Activated CD8-positive, alpha-beta memory T cell treated with anti-CD3 and anti-CD28 coated beads, Interleukin-2, amount 10 ng/mL, durations not matched to agents 7 days and 5 days (primary cell): ENCODE results near the gene PTF1A. TPM values are rescaled to one million over a fixed set of nuclear protein-coding genes. Genes with fewer than 3 reads are reported as not detected.

ENCODE experiments used
- ATAC-seq: fragments of 150-1000 bp; cut with Tn5 transposase; one replicate; pipeline ENCODE4 v1.10.0; 2021; ENCODE audit warnings: moderate library complexity
- CTCF ChIA-PET: fragments of 350-600 bp; sonication (Branson Sonifier 250); formaldehyde crosslinking; loops from one replicate; lab custom pipeline; 2021; ENCODE audit warnings: antibody characterized with exemption; lab: Charles Lee
- DNase-seq: peaks from one replicate; pipeline ENCODE4 v3.0.0-alpha.2; 2020
- H3K27ac Mint-ChIP-seq: one replicate; pipeline ENCODE4 v1.8.0; 2021; ENCODE audit warnings: mild to moderate bottlenecking, mixed read lengths
- H3K27me3 Mint-ChIP-seq: one replicate; pipeline ENCODE4 v1.8.0; 2021; ENCODE audit warnings: mixed read lengths
- H3K36me3 Mint-ChIP-seq: one replicate; pipeline ENCODE4 v1.8.0; 2021; ENCODE audit warnings: mild to moderate bottlenecking, mixed read lengths
- H3K4me1 Mint-ChIP-seq: one replicate; pipeline ENCODE4 v1.8.0; 2021; ENCODE audit warnings: mixed read lengths
- H3K4me3 Mint-ChIP-seq: one replicate; pipeline ENCODE4 v1.8.0; 2021; ENCODE audit warnings: mild to moderate bottlenecking, moderate library complexity, mixed read lengths
- H3K9me3 Mint-ChIP-seq: one replicate; pipeline ENCODE4 v1.8.0; 2022; ENCODE audit warnings: low read depth, mixed read lengths
- total RNA-seq, 2 experiments: library from RNA; stranded (reverse); gene quantifications; one replicate each; pipeline ENCODE4 v1.2.3, GENCODE V29; 2021

The PTF1A gene
- total RNA-seq, 2 experiments from 2014 or later, result not detected

GRCh38 chr10:23171232-23171876, 20.8 kb upstream of the PTF1A start:
- H3K9me3 Mint-ChIP-seq, result no peaks in the 10 kb centered on the region
- no peak overlapping the region for H3K27ac Mint-ChIP-seq
- H3K36me3 Mint-ChIP-seq, result no peaks in the 10 kb centered on the region
- H3K27me3 Mint-ChIP-seq, result peaks cover 65% of the 10 kb centered on the region
- no peak overlapping the region for H3K4me3 Mint-ChIP-seq
- no peak for DNase-seq
- ATAC-seq, result no peak
- CTCF ChIA-PET, result no interaction called here
- no peaks in the 10 kb centered on the region for H3K4me1 Mint-ChIP-seq

GRCh38 chr10:23172429-23173213, 19.5 kb upstream of the PTF1A start:
- ATAC-seq, result no peak
- H3K4me3 Mint-ChIP-seq, result no peak overlapping the region
- no peak overlapping the region for H3K27ac Mint-ChIP-seq
- CTCF ChIA-PET, result interaction anchor here (0.9 kb wide), 1 partner anchor 14 kb away, joined by 4 read pairs; no protein-coding TSS in a partner anchor
- no peaks in the 10 kb centered on the region for H3K36me3 Mint-ChIP-seq
- H3K9me3 Mint-ChIP-seq, result no peaks in the 10 kb centered on the region
- no peaks in the 10 kb centered on the region for H3K4me1 Mint-ChIP-seq
- peaks cover 65% of the 10 kb centered on the region for H3K27me3 Mint-ChIP-seq
- no peak for DNase-seq

GRCh38 chr10:23173214-23174073, 18.7 kb upstream of the PTF1A start:
- CTCF ChIA-PET, result interaction anchor here (0.9 kb wide), 1 partner anchor 15 kb away, joined by 4 read pairs; no protein-coding TSS in a partner anchor

GRCh38 chr10:23174074-23174976, 17.8 kb upstream of the PTF1A start:
- no peaks in the 10 kb centered on the region for H3K36me3 Mint-ChIP-seq
- DNase-seq (no peak), ATAC-seq (no peak)
- H3K4me1 Mint-ChIP-seq, result no peaks in the 10 kb centered on the region
- H3K4me3 Mint-ChIP-seq, result no peak overlapping the region
- H3K9me3 Mint-ChIP-seq, result no peaks in the 10 kb centered on the region
- no peak overlapping the region for H3K27ac Mint-ChIP-seq
- peaks cover 75% of the 10 kb centered on the region for H3K27me3 Mint-ChIP-seq
- CTCF ChIA-PET, result no interaction called here

More at GRCh38 chr10:23173214-23174073, 18.7 kb upstream of the PTF1A start:
- Mint-ChIP-seq H3K9me3 (no peaks in the 10 kb centered on the region), H3K36me3 (no peaks in the 10 kb centered on the region), H3K4me1 (no peaks in the 10 kb centered on the region), H3K4me3 (no peak overlapping the region), H3K27me3 (peaks cover 69% of the 10 kb centered on the region), H3K27ac (no peak overlapping the region)
- ATAC-seq (no peak), DNase-seq (no peak)

GRCh38 chr10:23174977-23175512, 17.1 kb upstream of the PTF1A start:
- Mint-ChIP-seq H3K36me3 (no peaks in the 10 kb centered on the region), H3K27ac (no peak overlapping the region), H3K4me1 (no peaks in the 10 kb centered on the region), H3K27me3 (peaks cover 73% of the 10 kb centered on the region), H3K4me3 (no peak overlapping the region), H3K9me3 (no peaks in the 10 kb centered on the region)
- ATAC-seq (no peak), DNase-seq (no peak)
- CTCF ChIA-PET, result no interaction called here

- H3K9me3 Mint-ChIP-seq, result no peaks in the 10 kb centered on the region
- no peak overlapping the region for H3K4me3 Mint-ChIP-seq
- H3K36me3 Mint-ChIP-seq, result no peaks in the 10 kb centered on the region
- no peak overlapping the region for H3K27ac Mint-ChIP-seq
- ATAC-seq (no peak), DNase-seq (no peak)
- H3K4me1 Mint-ChIP-seq, result no peaks in the 10 kb centered on the region
- CTCF ChIA-PET, result no interaction called here
- peaks cover 52% of the 10 kb centered on the region for H3K27me3 Mint-ChIP-seq
These were observed 5.9 kb upstream of the PTF1A start for GRCh38 chr10:23186178-23186577.

- H3K36me3 Mint-ChIP-seq, result no peaks in the 10 kb centered on the region
- H3K9me3 Mint-ChIP-seq, result no peaks in the 10 kb centered on the region
- H3K27ac Mint-ChIP-seq, result no peak overlapping the region
- no peak for ATAC-seq
- peaks cover 57% of the 10 kb centered on the region for H3K27me3 Mint-ChIP-seq
- H3K4me1 Mint-ChIP-seq, result no peaks in the 10 kb centered on the region
- CTCF ChIA-PET, result no interaction called here
- DNase-seq, result no peak
- H3K4me3 Mint-ChIP-seq, result no peak overlapping the region
These were observed 5.4 kb upstream of the PTF1A start for GRCh38 chr10:23186697-23187096.

- no peak overlapping the region for H3K4me3 Mint-ChIP-seq
- H3K36me3 Mint-ChIP-seq, result no peaks in the 10 kb centered on the region
- no peak overlapping the region for H3K27ac Mint-ChIP-seq
- CTCF ChIA-PET, result no interaction called here
- ATAC-seq (no peak), DNase-seq (no peak)
- no peaks in the 10 kb centered on the region for H3K9me3 Mint-ChIP-seq
- H3K27me3 Mint-ChIP-seq, result peaks cover 53% of the 10 kb centered on the region
- H3K4me1 Mint-ChIP-seq, result no peaks in the 10 kb centered on the region
These were observed 5.0 kb upstream of the PTF1A start for GRCh38 chr10:23187155-23187554.

- ATAC-seq (no peak), DNase-seq (no peak)
- H3K36me3 Mint-ChIP-seq, result peaks cover 1% of the 10 kb centered on the region
- peaks cover 3% of the 10 kb centered on the region for H3K4me1 Mint-ChIP-seq
- no peak overlapping the region for H3K4me3 Mint-ChIP-seq
- no peak overlapping the region for H3K27ac Mint-ChIP-seq
- H3K27me3 Mint-ChIP-seq, result peaks cover 63% of the 10 kb centered on the region
- H3K9me3 Mint-ChIP-seq, result no peaks in the 10 kb centered on the region
- CTCF ChIA-PET, result no interaction called here
These were observed 3.1 kb upstream of the PTF1A start for GRCh38 chr10:23189024-23189423.

- Mint-ChIP-seq H3K9me3 (no peaks in the 10 kb centered on the region), H3K4me3 (no peak overlapping the region), H3K27me3 (peaks cover 74% of the 10 kb centered on the region), H3K27ac (no peak overlapping the region), H3K36me3 (peaks cover 1% of the 10 kb centered on the region), H3K4me1 (peaks cover 3% of the 10 kb centered on the region)
- no peak for DNase-seq
- no peak for ATAC-seq
- CTCF ChIA-PET, result no interaction called here
These were observed 994 bp upstream of the PTF1A start for GRCh38 chr10:23190872-23191763.

GRCh38 chr10:23192712-23193434, 761 bp downstream of the PTF1A start:
- DNase-seq, result no peak
- CTCF ChIA-PET, result interaction anchor here (1.0 kb wide), 1 partner anchor 9 kb away, joined by 4 read pairs; no protein-coding TSS in a partner anchor
- no peak for ATAC-seq

More at GRCh38 chr10:23192712-23193434, 761 bp downstream of the PTF1A start:
- H3K27ac Mint-ChIP-seq, result no peak overlapping the region
- peaks cover 3% of the 10 kb centered on the region for H3K4me1 Mint-ChIP-seq
- H3K27me3 Mint-ChIP-seq, result peaks cover 82% of the 10 kb centered on the region
- peaks cover 1% of the 10 kb centered on the region for H3K36me3 Mint-ChIP-seq
- no peaks in the 10 kb centered on the region for H3K9me3 Mint-ChIP-seq
- H3K4me3 Mint-ChIP-seq, result no peak overlapping the region
